ENCODE data around the gene GATA2. TPM values are rescaled to one million over a fixed set of nuclear protein-coding genes. Genes with fewer than 3 reads are reported as not detected.
A peak's percentile ranks its signal among the peaks of the same experiment; 100 is the strongest.

Gene GATA2
- total RNA-seq, 6 donors from 2014 or later: 17.8 to 97.0 (median 63.0) TPM

DNA sequence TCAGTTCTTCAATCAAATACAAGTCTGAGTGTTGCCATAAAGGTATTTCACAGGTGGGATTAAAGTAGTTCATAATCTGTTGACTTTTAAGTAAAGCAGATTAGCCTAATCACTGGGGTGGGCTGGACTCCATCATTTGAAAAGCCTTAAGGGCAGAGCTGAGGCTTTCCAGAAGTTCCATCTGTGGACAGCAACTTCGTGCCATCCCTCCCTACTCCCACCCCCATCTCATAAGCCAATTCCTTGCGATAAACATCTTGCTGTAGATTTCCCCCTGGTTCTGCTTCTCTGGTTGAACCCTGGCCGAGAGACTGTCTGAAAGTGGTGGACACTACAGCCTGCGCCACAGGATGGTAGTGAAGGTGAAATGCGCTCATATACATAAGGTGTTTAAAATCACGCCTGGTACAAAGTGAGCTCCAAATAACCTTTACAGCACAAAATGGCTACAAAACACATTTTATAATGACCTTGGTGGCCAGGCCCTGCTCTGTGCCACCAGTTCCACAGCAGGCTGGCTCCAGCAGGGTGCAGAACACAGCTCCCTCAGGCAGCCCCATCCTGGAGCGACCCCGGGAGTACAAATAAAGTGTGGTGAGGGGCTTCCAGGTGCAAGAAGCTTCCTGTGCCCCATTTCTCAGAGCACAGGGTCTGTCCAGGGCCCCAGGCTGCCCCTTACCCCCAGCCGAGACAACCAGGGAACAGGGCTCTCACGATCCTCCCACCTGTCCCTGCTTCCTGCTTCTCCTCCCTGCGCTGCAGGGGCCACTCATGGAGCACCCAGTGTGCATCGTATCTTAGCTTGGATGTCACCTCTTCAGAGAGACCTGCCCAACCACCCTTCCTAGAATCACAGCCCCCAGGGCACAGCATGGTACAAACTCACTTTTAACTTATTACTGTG is 25.8 kb upstream of the GATA2 start:
- TF ChIP-seq EP300 (IDR thresholded peaks at IDR 0.05) (no peak), POLR2A (IDR thresholded peaks at IDR 0.05) (no peak), POLR2AphosphoS5 (IDR thresholded peaks at IDR 0.05) (no peak)
- TF ChIP-seq, protein P1, sequence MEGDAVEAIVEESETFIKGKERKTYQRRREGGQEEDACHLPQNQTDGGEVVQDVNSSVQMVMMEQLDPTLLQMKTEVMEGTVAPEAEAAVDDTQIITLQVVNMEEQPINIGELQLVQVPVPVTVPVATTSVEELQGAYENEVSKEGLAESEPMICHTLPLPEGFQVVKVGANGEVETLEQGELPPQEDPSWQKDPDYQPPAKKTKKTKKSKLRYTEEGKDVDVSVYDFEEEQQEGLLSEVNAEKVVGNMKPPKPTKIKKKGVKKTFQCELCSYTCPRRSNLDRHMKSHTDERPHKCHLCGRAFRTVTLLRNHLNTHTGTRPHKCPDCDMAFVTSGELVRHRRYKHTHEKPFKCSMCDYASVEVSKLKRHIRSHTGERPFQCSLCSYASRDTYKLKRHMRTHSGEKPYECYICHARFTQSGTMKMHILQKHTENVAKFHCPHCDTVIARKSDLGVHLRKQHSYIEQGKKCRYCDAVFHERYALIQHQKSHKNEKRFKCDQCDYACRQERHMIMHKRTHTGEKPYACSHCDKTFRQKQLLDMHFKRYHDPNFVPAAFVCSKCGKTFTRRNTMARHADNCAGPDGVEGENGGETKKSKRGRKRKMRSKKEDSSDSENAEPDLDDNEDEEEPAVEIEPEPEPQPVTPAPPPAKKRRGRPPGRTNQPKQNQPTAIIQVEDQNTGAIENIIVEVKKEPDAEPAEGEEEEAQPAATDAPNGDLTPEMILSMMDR (IDR thresholded peaks at IDR 0.05): no peak
- peaks cover 5 to 17% (median 9%) of the 10 kb centered on the region in 4 donors for H3K4me1 ChIP-seq
- no peak for ATAC-seq (ENCODE audit: low FRiP score in 2 of 2)

DNA sequence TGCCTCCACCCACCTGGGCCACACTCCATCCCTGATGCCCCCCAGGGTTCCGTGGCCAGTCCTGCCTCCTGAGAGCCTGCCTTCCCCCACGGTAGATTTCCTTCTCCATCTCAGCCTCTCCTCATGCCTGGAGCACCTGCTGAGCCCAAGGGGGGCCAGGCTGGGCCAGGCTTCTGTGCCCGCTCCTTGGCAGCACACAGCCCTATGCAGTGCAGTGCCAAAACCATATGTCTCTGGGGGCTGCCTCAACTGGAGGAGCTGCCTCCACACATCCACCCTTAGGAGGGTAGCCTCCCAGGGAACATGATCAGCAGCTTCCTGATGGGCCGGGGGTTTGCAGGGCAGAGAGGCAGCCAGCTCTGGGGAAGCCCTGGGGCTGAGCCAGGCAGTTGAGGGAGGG is 24.6 kb upstream of the GATA2 start:
- TF ChIP-seq POLR2A (IDR thresholded peaks at IDR 0.05) (no peak), EP300 (IDR thresholded peaks at IDR 0.05) (no peak), POLR2AphosphoS5 (IDR thresholded peaks at IDR 0.05) (no peak)
- TF ChIP-seq, protein P1 (IDR thresholded peaks at IDR 0.05): no peak
- H3K9me3 ChIP-seq: peaks cover 0 to 9% (median 3%) of the 10 kb centered on the region in 4 donors
- ATAC-seq (ENCODE audit: low FRiP score in 2 of 2) (no peak), DNase-seq (peak in 1 of 2 donors; percentile 48)
- peaks cover 0 to 5% (median 2%) of the 10 kb centered on the region in 4 donors for H3K4me1 ChIP-seq
- H3K27ac ChIP-seq: no peak overlapping the region
- H3K27me3 ChIP-seq: no peaks in the 10 kb centered on the region
- no peak overlapping the region for H3K4me3 ChIP-seq
- no peaks in the 10 kb centered on the region for H3K36me3 ChIP-seq
- 81 to 89% methylated on average over 3 to 4 of the region's 4 CpGs for WGBS, 2 donors

More for the DNA sequence above, 25.8 kb upstream of the GATA2 start:
- DNase-seq: peak in 1 of 2 donors; percentile 8
- H3K27me3 ChIP-seq: no peaks in the 10 kb centered on the region
- H3K27ac ChIP-seq: no peak overlapping the region
- H3K36me3 ChIP-seq: no peaks in the 10 kb centered on the region
- 84 to 85% methylated on average over 11 to 12 of the region's 12 CpGs for WGBS, 2 donors
- H3K4me3 ChIP-seq: no peak overlapping the region
- H3K9me3 ChIP-seq: peaks cover 0 to 7% (median 2%) of the 10 kb centered on the region in 4 donors

DNA sequence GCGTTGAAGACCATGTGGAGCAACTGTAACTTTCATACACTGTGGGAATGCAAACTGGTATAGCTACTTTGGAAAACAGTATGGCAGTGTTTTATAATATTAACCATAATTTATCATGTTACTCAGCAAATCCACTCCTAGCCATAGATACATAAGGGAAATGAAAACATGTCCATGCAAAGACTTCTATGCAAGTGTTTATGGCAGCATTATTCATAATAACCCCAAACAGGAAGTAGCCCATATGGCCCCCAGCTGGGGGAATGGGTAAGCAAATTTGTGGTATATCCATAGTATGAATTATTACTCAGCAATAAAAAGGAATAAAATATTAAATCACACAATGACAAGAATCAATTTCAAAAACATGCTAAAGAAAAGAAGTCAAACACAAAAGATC is 23.0 kb upstream of the GATA2 start:
- TF ChIP-seq POLR2A (IDR thresholded peaks at IDR 0.05) (no peak), EP300 (IDR thresholded peaks at IDR 0.05) (no peak), POLR2AphosphoS5 (IDR thresholded peaks at IDR 0.05) (no peak)
- TF ChIP-seq, protein P1 (IDR thresholded peaks at IDR 0.05): no peak
- Histone ChIP-seq H3K4me3 (no peak overlapping the region), H3K27me3 (no peaks in the 10 kb centered on the region), H3K4me1 (no peaks in the 10 kb centered on the region), H3K27ac (no peak overlapping the region), H3K36me3 (no peaks in the 10 kb centered on the region), H3K9me3 (peaks cover 0 to 9% (median 3%) of the 10 kb centered on the region in 4 donors)
- DNase-seq (no peak), ATAC-seq (ENCODE audit: low FRiP score in 2 of 2) (no peak)
- 82 to 93% methylated on average over 1 of the region's 1 CpG for whole genome bisulfite sequencing, 2 donors

DNA sequence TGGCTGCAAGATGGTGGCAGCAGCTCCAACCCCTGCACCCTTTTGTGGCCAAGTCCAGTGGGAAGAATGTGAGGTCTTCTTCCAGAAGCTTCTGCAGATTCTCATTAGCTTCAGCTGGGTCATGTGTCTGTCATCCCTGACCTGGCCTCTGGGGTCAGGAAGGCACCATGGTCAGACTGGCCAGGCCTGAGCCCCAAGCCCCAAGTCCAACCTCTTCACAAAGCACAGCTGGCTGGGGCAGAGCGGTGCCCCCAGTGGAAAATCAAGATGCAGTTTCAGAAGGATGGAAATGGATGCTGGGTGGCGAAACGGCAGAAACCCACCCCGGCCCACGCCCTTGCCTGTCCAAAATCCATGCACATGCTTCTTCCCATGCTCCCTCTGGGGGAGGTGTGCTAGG is 15.9 kb upstream of the GATA2 start:
- Histone ChIP-seq H3K27me3 (no peaks in the 10 kb centered on the region), H3K27ac (no peak overlapping the region), H3K4me1 (no peaks in the 10 kb centered on the region), H3K4me3 (no peak overlapping the region), H3K9me3 (peaks cover 0 to 6% (median under 1%) of the 10 kb centered on the region in 4 donors), H3K36me3 (no peaks in the 10 kb centered on the region)
- DNase-seq (no peak), ATAC-seq (ENCODE audit: low FRiP score in 2 of 2) (no peak)
- 94% methylated on average over 5 of the region's 5 CpGs for WGBS, 2 donors
- TF ChIP-seq, protein P1 (IDR thresholded peaks at IDR 0.05): no peak
- TF ChIP-seq EP300 (IDR thresholded peaks at IDR 0.05): no peak
- TF ChIP-seq POLR2A (IDR thresholded peaks at IDR 0.05): no peak
- TF ChIP-seq POLR2AphosphoS5 (IDR thresholded peaks at IDR 0.05): no peak
